Measurements from ENCODE around the gene MOSPD3.
A peak's percentile ranks its signal among the peaks of the same experiment; 100 is the strongest.

Gene MOSPD3

DNA sequence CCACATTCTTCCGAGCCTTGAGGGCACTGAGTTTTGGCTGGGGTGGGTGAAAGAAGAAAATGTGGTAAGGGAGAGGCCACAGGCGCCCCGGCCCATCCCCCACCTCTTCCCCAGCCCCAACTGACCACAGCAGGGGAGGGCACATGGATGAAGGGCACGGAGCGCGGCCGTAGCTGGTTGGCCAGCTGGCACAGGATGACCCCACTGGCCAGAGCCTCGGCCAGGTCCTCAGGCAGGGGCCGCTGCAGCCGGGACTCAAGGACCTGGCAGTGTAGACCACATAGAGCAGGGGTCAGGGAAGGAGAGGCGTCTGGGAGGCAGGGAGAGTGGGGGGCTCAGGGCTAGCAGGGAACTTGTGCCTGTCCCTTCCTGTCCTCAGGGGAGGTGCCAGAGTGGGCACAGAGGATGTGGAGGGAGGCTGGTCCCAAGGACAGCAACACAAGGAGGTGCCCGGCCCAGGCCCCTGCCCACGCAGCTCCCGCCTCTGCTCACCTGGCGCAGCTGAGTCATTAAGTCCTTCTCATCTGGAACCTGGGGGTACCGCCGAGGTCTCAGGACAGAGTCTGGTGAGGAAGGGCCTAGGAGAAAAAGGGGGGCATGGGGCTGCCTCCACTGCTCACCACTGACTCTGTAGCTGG, 36.5 kb upstream of the MOSPD3 start:
- no peak for FAIRE-seq

DNA sequence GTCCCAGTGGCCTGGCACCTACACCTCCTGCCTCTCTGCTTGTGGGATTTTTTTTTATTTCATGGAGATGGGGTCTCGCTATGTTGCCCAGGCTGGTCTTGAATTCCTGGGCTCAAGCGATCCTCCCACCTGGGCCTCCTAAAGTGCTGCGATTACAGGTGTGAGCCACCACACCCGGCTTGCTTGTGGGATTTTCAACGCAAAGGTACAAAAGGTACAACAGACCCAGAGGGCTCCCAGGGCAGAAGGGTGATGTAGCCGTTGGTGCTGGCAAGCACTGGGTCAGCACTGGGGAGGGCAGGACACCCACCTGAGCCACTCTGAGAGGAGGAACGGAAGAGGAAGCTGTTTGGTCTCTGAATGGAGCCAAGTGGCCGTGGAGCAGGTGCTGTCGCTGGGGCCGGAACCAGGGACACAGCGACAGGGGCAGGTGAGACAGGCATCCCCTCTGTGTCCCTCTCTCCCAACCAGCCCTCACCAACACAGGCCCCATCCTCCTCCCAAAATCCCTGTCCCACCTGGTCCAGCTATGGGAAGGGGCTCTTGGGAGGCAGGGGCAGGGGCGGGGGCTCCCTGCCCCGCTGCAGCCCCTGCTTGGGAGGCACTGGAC, 35.9 kb upstream of the MOSPD3 start:
- no peak for FAIRE-seq

DNA sequence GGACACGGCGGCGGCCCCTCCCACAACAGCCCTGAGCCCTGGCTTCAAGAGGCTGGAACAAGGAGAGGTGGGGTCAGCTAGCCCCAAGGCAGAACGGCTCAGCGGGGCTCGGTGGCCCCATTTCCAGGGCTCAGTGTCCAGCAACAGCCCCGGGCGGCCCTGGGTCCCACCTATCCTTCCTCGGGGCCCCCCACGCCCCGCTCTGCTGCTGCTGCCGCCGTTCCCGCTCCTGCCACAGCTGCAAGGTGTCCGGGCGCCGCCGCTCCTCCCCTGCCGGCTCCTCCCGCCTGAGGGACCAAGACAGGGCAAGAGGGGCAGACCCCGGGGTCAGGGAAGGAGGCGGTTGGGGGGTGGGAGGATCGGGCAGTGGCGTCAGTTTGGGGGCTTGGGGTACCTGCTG, 35.2 kb upstream of the MOSPD3 start:
- no peak for FAIRE-seq

DNA sequence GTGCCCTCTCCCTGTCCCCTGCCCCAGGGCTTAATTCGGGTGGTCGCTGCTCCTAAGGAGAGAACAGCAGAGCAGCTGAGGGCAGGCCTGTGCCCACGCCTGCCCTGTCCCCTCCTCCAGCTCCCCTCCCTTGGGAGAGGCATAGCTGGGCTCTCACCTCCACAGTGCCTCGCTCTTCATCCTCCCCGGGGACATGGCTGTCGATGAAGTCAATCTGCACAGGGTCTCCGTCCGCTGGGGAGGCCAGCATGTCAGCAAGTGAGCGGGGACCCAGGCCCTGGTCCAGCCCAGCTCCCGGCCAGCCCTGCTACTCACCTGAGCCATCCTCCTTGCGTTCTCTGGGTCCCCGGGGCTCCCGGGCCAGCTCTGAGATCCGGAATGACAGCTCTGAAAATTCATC, 34.8 kb upstream of the MOSPD3 start:
- FAIRE-seq, result no peak

DNA sequence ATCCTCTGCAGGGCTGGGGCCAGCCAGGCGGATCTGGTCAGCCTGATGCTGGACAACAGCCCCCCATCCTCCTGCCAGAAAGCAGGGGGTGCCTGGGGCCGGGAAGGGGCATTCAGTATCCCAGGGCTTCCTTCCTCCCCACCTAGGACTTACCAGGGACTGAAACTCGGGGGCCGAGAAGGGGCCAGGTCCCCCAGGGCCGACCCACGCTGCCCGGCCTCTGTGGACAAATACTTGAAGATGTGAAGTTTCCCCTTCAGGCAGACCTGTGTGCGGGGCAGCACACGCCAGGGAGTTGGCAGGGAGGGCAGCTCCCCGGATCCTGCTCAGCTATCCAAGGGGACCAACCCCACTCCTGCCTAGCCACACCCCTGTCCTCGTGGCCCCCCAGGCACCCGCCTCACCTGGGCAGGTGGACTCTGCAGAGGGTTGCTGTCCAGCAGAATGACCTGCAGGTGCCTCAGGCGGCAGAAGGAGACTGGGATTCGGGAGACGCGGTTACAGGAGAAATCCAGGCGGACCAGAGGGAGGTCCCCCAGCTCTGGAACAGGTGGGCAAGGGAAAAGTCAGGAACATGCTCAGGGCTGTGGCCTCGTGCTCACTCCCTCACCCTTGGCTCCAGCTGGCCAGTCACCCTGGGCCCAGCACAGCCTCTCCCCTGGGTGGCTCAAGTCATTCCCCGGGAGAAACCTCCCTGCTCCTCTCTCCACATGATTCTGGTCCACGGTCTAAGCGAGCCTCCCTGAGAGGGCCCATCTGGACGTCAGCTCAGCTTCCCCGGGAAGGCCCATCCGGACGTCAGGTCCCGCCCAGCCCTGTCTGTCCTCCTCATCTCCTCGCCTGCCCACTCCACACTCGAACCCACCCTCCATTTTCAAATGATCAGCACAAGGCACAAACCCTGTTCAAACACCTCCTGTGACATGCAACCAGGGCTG, 33.8 kb upstream of the MOSPD3 start:
- FAIRE-seq, result no peak

DNA sequence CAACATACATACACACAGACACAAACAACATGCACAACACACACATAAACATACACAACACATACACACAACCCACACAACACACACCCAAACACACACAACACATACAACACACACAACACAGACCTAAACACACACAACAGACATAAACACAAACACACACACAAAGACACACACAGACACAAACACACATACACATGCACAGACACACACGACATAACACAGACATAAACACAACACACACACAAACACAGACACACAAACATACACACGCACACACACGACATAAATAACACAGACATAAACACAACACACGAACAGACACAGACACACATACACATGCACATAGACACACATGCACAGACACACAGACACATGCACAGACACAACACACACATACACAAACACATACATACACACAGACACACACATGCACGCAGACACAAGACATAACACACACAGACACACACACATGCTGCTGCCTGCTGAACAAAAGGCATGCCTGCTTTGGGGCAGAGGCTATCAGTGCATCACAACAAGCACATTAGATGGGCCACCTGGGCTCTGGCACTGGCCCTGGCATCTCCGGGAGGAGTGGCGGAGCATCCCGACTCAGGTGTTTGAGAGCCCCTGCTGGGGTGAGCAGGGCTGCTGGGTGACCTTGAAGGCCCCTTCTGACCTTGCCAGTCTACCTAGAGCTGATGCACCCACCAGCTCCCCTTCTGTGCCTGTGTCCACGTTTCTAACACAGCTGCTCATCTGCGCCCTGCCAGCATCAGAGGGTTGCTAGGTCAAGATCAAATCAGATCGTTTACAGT, 31.7 kb upstream of the MOSPD3 start:
- FAIRE-seq, result no peak

DNA sequence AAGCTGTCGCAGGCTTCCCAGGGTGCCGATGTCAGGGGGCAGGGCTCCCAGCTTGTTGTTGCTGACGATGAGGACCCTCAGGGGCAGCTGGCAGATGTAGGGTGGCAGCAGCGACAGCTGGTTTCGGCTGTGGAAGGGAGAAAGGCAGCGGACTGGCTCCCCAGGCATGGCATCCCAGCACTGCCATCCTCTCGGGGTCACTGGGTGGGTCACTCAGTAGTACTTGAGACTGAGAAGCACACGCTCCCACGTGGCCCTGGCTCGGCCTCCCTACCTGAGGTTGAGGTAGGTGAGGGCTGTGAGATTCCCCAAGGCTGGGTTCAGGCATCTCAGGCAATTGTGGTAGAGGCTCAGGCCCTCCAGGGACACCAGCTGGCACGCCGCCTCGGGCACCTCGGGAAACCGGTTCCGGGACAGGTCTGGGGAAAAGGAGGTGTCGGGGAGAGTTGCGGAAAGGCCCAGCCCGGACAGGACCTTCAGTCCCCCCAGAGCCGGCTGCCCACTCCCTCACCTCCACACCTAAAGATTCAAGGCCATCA, 30.2 kb upstream of the MOSPD3 start:
- no peak for FAIRE-seq

DNA sequence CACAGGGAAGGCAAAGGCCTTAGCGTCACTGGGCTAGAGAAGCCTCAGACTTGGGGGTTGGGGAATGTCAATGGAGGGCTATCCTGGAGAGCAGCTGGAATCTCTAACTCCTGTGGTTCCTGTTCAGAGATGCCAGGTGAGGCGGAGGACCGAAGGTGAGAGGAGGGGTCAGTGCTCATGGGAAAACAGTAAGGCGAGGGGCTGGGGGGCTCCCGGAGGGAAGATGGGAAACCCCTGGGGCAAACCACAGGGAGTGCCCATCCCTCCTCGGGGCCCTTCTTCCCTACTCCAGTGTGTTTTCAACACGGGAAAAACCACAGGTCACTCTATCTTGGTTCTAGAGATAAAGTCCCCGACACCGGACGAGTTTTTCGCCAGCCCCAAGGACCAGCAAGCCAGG, 29.7 kb upstream of the MOSPD3 start:
- FAIRE-seq, result no peak

DNA sequence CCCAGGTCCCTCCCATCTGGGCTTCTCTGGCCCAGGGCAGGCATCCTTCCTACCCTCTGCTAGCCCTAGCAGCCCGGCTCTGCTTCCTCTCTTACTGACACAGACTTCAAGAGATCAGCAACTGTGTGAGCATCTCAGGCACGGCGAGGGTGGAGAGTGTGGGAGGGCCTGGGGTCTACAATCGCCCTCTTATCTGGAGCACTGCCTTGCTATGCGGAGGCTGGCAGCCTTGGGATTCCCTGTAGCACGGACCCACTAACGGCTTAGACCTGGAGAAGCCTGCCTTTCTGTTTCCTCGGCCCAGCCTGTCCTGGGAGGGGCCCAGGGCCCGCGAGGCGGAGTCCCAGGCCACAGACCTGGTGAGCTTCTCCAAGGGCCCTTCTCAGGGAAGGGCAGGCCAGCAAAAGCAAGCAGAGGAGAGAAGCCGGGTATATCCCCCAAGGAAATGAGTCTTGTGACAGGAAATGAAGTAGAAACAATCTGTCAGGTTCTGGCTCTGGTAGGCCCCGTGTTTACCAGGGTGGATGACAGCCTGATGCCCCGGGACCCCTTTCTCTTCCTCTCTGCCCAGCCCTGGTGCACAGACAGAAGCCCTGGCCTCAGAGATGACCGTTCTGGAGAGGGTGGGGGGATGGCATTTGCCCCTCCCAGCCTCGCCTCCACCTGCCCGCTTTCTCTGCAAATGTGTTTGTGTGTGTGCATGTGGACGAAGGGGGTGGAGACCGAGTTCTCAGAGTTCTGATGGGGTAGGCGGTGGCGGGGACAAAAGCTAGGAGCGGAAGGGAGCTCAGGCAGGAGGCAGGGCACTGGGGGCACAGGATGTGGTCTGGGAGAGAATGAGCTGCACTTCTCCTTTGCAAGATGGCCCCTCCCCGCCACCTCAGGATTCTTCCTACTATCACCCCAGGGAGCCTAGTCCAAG, 28.9 kb upstream of the MOSPD3 start:
- no peak for FAIRE-seq

DNA sequence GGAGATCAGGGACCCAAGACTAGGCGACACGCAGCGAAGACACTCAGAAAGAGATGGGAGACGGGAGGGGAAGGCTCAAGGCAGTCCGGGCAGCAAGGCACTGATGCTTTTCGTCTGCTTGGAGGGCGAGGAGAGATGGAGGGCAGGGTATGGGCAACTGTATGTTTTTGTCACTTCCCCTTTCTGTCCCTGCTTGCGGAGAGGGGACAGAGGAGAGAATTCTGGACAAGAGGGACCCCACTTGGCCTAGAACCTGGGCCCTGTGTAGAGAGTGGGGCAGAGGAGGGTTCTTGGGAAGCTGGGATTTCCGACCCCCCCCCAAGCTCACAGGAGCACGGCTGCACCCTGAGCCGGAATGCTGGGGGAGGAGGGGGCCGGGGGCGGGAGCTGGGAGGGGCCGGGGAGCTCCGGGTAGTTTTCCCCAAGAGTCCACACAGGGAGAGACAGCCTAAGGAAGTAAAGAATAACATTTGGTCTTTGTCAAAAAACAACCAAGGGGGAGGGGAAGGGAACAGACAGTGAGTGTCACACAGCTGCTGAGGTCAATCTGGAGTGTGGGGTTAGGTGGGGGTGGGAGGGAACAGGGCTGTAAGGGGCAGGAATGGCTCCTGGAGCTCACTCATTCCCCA, 28.2 kb upstream of the MOSPD3 start:
- no peak for FAIRE-seq

DNA sequence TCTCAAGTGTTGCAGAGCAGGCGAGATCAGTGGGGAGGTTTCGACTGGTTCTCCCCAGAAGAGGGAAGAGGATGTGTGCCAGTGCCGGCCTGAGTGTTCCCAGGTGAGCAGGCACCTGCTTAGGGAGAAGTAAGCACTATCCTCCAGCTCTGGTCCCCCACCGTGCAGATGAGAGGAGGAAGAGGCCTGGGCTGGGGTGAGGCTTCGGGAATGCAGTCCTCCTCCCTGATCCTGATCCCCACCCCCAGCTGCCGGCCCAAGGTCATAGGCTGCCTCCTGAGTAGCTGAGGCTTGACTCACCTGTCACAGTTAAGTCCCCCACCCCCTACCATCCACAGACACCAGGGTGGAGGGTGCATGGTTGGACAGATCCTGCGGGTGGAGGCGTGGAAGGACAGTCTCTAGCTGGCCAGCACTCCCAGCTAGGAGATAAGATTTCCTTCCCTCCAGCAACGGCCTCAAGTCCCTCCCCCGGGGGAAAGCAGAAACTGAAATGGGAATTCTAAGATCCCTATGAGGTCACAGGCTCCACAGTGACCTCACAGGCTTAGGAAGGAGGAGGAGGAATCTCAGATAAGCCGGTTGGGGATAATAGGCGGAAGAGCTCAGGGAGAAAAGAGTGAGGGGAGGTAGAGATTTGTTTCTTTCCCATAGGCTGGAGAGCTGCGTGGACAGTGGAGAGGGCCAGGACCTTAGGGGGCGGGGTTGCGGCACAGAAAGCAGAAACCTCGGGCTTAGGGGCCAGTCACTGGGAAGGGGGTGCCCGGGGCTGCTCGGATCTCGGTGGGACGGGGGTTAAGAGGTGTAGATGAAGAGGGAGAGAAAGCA, 27.4 kb upstream of the MOSPD3 start:
- no peak for FAIRE-seq

DNA sequence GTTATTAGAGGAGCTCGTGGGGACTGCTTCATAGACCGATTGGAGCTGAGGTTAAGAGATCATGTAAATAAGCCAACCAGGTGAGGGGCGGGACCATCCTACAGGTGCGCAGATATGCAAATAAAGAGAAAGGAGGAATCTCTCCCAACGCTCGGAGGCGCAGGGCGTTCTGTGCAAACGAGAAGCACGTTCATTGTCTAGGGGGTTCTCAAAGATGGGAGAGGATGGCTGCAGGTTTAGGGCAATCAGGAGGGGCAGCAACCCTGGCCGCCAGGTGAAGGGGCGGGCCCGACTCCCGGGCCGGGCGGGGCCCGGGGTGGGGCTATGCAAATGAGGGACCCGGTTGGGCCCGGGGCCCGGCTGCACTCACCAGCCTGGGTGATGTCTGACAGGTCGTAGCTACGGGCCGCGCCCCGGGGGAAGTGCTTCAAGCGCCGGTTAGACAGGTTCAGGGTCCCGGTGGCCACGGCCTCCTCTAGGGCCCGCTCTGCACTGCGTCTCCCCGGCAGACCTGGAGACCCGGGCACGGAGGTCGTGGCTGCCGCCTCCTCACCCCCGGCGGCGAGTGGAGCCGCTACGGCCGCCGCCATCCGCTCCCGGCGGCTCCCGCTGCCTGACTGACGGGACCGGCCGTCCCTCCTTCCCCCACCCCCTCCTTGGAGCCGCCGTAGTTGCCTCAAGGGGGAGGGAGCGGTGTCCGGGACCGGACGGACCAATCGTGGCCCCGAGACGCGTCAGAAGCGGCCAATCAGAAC, 26.7 kb upstream of the MOSPD3 start, which contains the start of gene LRCH4:
Gene LRCH4 (minus strand): TSS at position 619 of the 755 bp plus-strand sequence. CDS start 29 bp downstream, at position 590.
- FAIRE-seq, result no peak

DNA sequence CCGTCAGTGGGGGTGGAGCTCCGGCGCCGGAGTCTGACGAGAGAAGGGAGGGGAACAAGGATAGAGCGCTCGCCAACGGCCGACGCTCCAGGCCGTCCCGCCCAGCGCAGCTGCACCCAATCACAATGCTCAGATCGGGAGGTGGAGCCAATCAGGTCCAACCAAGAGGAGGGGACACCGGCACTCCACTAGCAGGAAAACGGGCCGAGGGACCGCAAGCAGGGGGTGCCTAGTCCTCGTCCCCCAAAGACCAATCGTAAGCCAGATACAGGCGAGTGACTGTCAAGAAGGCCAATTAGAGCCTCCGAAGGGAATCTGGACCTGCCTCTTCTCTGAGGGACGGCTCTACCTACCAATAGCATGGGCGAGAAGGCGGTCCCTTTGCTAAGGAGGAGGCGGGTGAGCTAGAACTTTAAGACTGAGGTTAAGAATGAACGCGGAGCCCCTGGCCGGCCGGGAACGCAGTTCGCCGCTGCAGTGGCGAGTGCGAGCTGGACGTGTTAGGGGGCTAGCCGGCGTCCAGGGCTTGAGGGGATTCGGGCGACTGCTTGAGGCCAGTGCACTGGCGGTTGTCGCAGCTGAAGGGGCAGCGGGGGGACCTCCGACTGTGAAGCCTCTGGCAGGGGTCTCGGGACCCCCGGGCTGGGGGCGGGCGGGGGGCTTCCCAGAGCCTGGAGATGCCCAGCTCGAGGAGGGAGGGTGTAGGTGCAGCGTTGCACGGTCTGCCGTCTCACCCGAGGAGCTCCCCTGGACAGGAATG, 25.9 kb upstream of the MOSPD3 start, which contains the start of gene FBXO24:
Gene FBXO24 (plus strand): TSS at position 63 of the 760 bp plus-strand sequence. CDS start 298 bp downstream, at position 361.
- FAIRE-seq, result peak; percentile 100

DNA sequence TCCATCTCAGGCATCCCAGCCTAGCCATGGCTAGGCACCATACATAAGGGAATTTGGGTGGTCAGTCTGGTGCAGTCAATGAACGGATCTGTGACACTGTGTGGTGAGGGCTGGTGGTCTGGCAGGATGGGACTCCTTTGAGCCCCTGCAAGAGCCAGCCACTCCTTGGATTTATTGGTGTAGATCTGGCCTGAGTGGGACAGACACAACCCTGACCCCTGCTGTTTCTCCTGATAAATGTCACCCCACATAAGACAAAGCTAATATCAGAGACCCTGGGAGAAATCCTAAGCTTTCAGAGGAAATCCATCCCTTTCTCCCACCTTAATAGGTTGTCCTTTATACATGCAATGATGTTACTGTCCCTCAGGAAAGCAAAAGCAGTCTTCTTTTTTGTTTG, 23.9 kb upstream of the MOSPD3 start:
- FAIRE-seq, result no peak

DNA sequence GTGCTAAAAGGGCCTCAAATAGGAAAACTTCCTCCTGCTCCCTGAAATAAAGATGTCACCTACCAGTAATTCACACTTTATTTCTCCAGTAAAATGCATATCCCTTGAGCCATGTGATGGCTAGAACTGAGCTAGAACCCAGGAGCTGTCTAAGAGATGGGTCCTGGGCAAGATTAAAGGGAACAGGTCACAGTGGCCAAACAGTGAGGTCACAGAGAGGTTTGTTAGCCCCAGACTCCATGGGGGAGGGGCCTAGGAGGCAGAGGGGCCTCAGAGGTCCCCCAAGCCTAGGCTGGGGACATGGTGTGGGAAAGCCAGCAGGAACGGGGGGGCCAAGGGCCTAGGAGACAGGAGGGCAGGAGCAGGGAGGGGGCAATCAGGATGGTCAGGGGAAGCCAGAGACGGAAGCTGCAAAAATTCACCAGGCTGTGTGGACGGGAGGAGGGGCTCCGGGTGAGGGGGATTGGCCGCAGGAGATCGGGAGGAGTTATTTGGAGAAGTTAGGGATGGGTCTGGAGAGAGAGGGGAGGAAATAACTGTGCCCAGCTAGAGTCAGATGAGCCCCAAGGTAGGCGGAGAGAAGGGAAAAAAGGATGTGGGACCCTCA, 22.9 kb upstream of the MOSPD3 start:
- FAIRE-seq, result no peak

DNA sequence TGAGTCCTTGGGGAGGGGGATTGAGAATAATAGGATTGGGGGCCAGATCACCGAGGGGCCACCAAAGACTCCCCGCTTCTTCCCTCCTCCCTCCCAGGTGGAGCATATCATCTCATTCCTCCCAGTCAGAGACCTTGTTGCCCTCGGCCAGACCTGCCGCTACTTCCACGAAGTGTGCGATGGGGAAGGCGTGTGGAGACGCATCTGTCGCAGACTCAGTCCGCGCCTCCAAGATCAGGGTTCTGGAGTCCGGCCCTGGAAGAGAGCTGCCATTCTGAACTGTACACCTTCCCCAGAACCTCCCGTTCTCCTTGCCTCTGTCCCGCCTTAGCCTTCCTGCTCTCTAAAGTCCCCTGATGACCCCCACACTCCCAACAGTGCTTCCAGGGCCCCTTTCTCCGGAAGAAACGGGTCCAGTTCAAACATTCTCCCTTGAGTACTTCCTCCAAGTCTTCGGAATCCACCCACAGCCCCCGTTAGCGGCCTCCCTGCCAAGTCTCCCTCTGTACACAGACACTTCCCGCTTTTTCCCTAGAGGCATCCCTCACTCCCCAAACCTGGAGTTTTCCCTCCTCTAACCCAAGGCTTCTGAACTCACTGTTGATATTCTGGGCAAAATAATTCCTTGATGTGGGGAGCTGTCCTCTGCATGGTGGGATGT, 22.1 kb upstream of the MOSPD3 start:
- FAIRE-seq, result no peak

DNA sequence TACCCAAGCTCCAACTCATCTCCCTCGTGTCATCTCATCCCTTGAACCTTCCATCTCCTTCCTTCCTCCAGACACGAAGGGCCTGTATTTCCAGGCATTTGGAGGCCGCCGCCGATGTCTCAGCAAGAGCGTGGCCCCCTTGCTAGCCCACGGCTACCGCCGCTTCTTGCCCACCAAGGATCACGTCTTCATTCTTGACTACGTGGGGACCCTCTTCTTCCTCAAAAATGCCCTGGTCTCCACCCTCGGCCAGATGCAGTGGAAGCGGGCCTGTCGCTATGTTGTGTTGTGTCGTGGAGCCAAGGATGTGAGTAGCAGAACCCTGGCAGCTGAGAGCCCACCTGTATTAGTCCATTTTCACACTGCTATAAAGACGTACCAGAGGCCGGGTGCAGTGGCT, 20.7 kb upstream of the MOSPD3 start:
- no peak for FAIRE-seq

All from A204.1 (cell line).